Fibroblast of skin of scalp (primary cell): ENCODE results near the gene CLCN6. TPM values are rescaled to one million over a fixed set of nuclear protein-coding genes. Genes with fewer than 3 reads are reported as not detected.

Experiments
- DNase-seq: peaks from one replicate; pipeline ENCODE4 v3.0.0-alpha.2; 2013
- polyA plus RNA-seq, 2 experiments: library from polyadenylated mRNA; unstranded; fragments of 120-200 nt; gene quantifications; one replicate each; pipeline ENCODE4 v1.2.1, GENCODE V29; 2013; ENCODE audit not compliant: insufficient read length in 2 of 2

Gene CLCN6
- polyA plus RNA-seq (2013, experiment 1 of 2; ENCODE audit: insufficient read length), result 10.4 TPM
- polyA plus RNA-seq (2013, experiment 2 of 2; ENCODE audit: insufficient read length), result 9.5 TPM

- peak; percentile 99 for DNase-seq
These were observed at the start of gene CLCN6, which contains the start of gene MTHFR for GRCh38 chr1:11805422-11806306. Gene CLCN6, plus strand, starts transcription at chr1:11806191. Its CDS starts 72 bp downstream, at chr1:11806263. Gene MTHFR, minus strand, starts transcription at chr1:11805964. Its CDS starts 2,848 bp downstream, at chr1:11803116.

- no peak for DNase-seq
These were observed 48.9 kb upstream of the CLCN6 start for GRCh38 chr1:11757047-11757446.

- no peak for DNase-seq
These were observed 46.2 kb upstream of the CLCN6 start for GRCh38 chr1:11759791-11760190.

- no peak for DNase-seq
These were observed 44.7 kb upstream of the CLCN6 start for GRCh38 chr1:11761285-11761684.

- no peak for DNase-seq
These were observed 44.0 kb upstream of the CLCN6 start, which contains the start of gene C1orf167 for GRCh38 chr1:11761988-11762406. Gene C1orf167, plus strand, starts transcription at chr1:11762193. Its CDS starts 2,208 bp downstream, at chr1:11764401.

- DNase-seq, result no peak
These were observed 41.9 kb upstream of the CLCN6 start for GRCh38 chr1:11764115-11764514.

GRCh38 chr1:11764519-11764918 lies 41.5 kb upstream of the CLCN6 start:
- no peak for DNase-seq

- DNase-seq, result no peak
These were observed 40.1 kb upstream of the CLCN6 start for GRCh38 chr1:11765661-11766428.

- no peak for DNase-seq
These were observed 39.6 kb upstream of the CLCN6 start for GRCh38 chr1:11766429-11766776.

GRCh38 chr1:11767922-11768704 lies 37.9 kb upstream of the CLCN6 start:
- DNase-seq, result no peak

- peak; percentile 40 for DNase-seq
These were observed 37.2 kb upstream of the CLCN6 start for GRCh38 chr1:11768821-11769220.

GRCh38 chr1:11769274-11769673 lies 36.7 kb upstream of the CLCN6 start:
- DNase-seq, result no peak

GRCh38 chr1:11770011-11770410 lies 36.0 kb upstream of the CLCN6 start:
- peak; percentile 41 for DNase-seq

- no peak for DNase-seq
These were observed 34.4 kb upstream of the CLCN6 start for GRCh38 chr1:11771481-11772043.

- no peak for DNase-seq
These were observed 33.5 kb upstream of the CLCN6 start for GRCh38 chr1:11772458-11772857.

- DNase-seq, result no peak
These were observed 31.2 kb upstream of the CLCN6 start for GRCh38 chr1:11774753-11775152.

- no peak for DNase-seq
These were observed 28.2 kb upstream of the CLCN6 start for GRCh38 chr1:11777658-11778322.

GRCh38 chr1:11778336-11778735 lies 27.7 kb upstream of the CLCN6 start:
- DNase-seq, result no peak

- no peak for DNase-seq
These were observed 27.0 kb upstream of the CLCN6 start for GRCh38 chr1:11778844-11779623.

- DNase-seq, result no peak
These were observed 26.1 kb upstream of the CLCN6 start for GRCh38 chr1:11779715-11780379.
